Testis (tissue), 2 donors: ENCODE measurements around the gene MYBPC1.

ENCODE experiments used
- POLR2A ChIP-seq: fragments of 450-650 bp; IDR thresholded peaks from one replicate; pipeline ENCODE4 v1.6.1; 2017; ENCODE audit warnings: antibody characterized with exemption, mild to moderate bottlenecking, moderate library complexity
- TF ChIP-seq, protein P1 (sequence below), 3 experiments: fragments of 450-650 bp in 2 of 3; fragments of 200-600 bp in 1 of 3; sonication (generic) in 1 of 3; IDR thresholded peaks; one replicate each; pipeline ENCODE4 v1.5.1; 2016 to 2019; ENCODE audit warnings: antibody characterized with exemption in 3 of 3, mild to moderate bottlenecking in 2 of 3, moderate library complexity in 1 of 3

DNA sequence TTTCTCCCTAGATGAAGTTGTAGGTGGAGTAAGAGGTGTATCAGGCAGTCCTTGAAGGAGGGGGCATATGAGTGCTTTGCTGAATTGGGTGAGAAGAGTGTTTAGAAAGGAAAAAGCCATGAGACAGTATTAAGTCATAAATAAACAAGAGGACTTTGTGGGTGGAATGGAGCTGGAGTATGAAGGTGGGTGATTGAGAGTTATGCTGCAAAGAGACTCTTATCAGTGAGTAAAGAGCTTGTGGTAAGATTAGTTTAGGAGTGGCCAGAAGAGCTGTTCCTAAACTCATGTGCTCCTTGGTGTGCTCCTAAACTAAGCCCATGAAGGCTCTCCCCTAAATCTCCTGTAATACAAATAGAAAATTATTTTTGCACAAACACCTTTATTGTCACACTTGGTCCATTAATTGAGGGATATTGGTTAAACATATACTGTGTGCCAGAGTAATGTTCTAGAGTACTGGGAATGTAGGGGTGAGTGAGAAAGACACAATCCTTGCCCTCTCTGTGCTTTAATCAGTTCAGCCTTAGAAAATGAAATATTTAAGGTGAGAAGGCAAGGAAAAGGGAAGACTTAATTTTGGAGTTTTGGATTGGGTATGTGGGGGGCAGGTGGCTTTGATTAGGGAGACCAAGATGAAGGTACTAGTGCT is 112.5 kb downstream of the MYBPC1 start:
- TF ChIP-seq, protein P1, sequence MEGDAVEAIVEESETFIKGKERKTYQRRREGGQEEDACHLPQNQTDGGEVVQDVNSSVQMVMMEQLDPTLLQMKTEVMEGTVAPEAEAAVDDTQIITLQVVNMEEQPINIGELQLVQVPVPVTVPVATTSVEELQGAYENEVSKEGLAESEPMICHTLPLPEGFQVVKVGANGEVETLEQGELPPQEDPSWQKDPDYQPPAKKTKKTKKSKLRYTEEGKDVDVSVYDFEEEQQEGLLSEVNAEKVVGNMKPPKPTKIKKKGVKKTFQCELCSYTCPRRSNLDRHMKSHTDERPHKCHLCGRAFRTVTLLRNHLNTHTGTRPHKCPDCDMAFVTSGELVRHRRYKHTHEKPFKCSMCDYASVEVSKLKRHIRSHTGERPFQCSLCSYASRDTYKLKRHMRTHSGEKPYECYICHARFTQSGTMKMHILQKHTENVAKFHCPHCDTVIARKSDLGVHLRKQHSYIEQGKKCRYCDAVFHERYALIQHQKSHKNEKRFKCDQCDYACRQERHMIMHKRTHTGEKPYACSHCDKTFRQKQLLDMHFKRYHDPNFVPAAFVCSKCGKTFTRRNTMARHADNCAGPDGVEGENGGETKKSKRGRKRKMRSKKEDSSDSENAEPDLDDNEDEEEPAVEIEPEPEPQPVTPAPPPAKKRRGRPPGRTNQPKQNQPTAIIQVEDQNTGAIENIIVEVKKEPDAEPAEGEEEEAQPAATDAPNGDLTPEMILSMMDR (IDR thresholded peaks at IDR 0.05), result no peak
- TF ChIP-seq POLR2A, result no peak
